Uterus (tissue), 2 donors: ENCODE data around the gene RAB29.

ENCODE experiments used
- CTCF ChIP-seq, 4 experiments: fragments of 200-600 bp in 2 of 4; fragments of 450-650 bp in 2 of 4; sonication (generic) in 2 of 4; IDR thresholded peaks; one replicate each; pipeline ENCODE4 v1.5.1; 2016 to 2019; ENCODE audit warnings: antibody characterized with exemption in 4 of 4, mild to moderate bottlenecking in 2 of 4, moderate library complexity in 1 of 4
- POLR2A ChIP-seq, 2 donors: fragments of 450-650 bp; IDR thresholded peaks; one replicate each; pipeline ENCODE4 v1.6.1; 2016; ENCODE audit warnings: antibody characterized with exemption in 2 of 2, mild to moderate bottlenecking in 1 of 2, moderate library complexity in 1 of 2

DNA sequence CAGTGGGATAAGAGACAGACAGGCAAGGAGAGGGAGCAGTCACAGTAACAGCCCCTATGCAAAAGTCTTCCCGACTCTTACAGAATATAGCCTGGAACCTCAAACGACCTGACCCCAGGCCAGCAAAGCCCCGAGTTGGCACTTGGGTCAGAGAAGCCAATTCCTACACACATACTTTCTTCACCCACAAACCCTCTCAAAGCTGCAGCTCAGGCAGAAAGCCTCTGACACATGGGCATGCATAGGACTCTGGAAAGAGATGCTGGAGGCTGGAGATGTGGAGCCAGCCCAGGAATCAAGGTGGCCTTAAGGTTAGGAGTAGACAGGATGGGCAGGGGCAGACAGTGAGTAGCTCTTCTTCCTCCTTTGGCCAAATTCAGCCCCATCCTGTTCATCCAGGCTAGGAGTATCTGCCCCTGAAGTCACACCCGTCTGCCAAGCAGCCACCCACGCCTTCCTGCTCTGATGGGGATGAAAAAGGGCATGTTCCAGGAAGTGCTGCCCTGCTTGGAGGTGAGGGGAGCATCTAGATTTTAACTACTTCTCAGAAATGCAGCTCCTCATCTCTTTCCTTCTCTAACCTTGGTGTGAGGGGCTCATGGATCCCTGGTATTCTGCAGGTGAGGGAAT is 29.9 kb upstream of the RAB29 start:
- TF ChIP-seq CTCF (IDR thresholded peaks at IDR 0.05) = no peak
- no peak for TF ChIP-seq POLR2A (IDR thresholded peaks at IDR 0.05)
